DND-41 (cell line): ENCODE data around the gene SND1.

Experiments used
- CTCF ChIP-seq: IDR thresholded peaks from 2 replicates; pipeline ENCODE4 v1.5.1; 2012; ENCODE audit warnings: borderline replicate concordance, low read length, moderate library complexity, mild to moderate bottlenecking; ENCODE audit not compliant: poor library complexity, severe bottlenecking; ENCODE audit errors: extremely low read depth
- EZH2 ChIP-seq: IDR thresholded peaks from 3 replicates; pipeline ENCODE4 v1.6.1; 2012; ENCODE audit warnings: borderline replicate concordance, low read depth, mild to moderate bottlenecking, moderate library complexity, low read length, inconsistent platforms; ENCODE audit not compliant: severe bottlenecking

- no peak for TF ChIP-seq CTCF
- no peak for TF ChIP-seq EZH2
These were observed 464.1 kb downstream of the SND1 start for GRCh38 chr7:128115821-128116723.
